A673 (cell line): Measurements from ENCODE around the gene PLCL1.

Source experiments
- CTCF ChIP-seq: fragments of 300-800, 200-600 bp; sonication (generic); conservative IDR thresholded peaks from 2 replicates; pipeline ENCODE4 v1.5.1; 2017; ENCODE audit warnings: low read depth, mild to moderate bottlenecking, antibody characterized with exemption, low read length, moderate library complexity, mixed read lengths
- EZH2 ChIP-seq: fragments of 200-600 bp; sonication (generic); IDR thresholded peaks from 2 replicates; pipeline ENCODE4 v1.6.1; 2017; ENCODE audit warnings: borderline replicate concordance, low read depth, mild to moderate bottlenecking, mixed read lengths, antibody characterized with exemption, low read length; ENCODE audit not compliant: poor library complexity, severe bottlenecking

DNA sequence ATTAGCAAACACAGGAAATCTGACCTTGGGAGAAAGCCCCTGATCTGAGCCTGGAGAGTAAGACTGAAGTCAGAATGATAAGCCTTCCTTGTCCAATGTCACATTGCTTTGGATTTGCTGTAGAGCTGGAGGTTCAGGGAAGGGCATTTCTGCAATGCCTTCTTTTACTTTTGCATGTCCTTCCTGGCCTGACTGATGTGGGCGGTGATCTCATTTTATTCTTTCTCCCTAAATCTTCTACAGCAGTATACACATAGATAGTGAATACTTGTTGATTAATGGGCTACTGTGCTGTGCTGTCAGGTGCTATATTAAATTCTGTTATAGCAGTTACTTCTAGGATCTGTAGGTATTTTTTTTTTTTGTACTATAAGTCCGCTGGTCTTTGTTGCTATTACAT is 62.6 kb downstream of the PLCL1 start:
- TF ChIP-seq CTCF (no peak), EZH2 (no peak)
